ENCODE results near the gene FOXF1. TPM values are rescaled to one million over a fixed set of nuclear protein-coding genes. Genes with fewer than 3 reads are reported as not detected.

FOXF1 gene
- total and polyA plus RNA-seq, 9 of the 15 experiments (the other 6 are each of a cell fraction or from before 2014, with no cell fraction given): 0.04 TPM; not detected in 8

- TF ChIP-seq PPARD (CRISPR knock-in tag; IDR thresholded peaks at IDR 0.05) (no peak), SRSF7 (optimal IDR thresholded peaks at IDR 0.05; ENCODE audit: low read depth, low read length) (no peak), RBM17 (IDR thresholded peaks at IDR 0.05; ENCODE audit: borderline replicate concordance, low read depth, low read length) (no peak)
- intact Hi-C loops (cut with micrococcal nuclease) (no loop called here), in situ Hi-C loops (cut with MboI) (no loop called here)
- peaks cover 38% of the 10 kb centered on the region; the same call in 2 of the 3 replicates for H3K36me3 ChIP-seq (ENCODE audit: control insufficient read depth, insufficient read depth, low read length)
- H3K9ac ChIP-seq (ENCODE audit: insufficient read depth in 1 of 2, low read depth in 2 of 2, low read length in 2 of 2): no peak overlapping the region
- no peak overlapping the region for H2AFZ ChIP-seq (ENCODE audit: low read depth, low read length)
- DNase-seq (ENCODE audit: extremely low read depth in 1 of 4, low spot score in 3 of 4) (no peak), ATAC-seq (no peak), FAIRE-seq (no peak)
- CTCF ChIA-PET (ENCODE audit: low intra/inter-chr PET ratio): no interaction called here
- H3K9me3 ChIP-seq (replicated peaks; ENCODE audit: control insufficient read depth, insufficient read depth, low read depth, low read length): no peaks in the 10 kb centered on the region
- no peaks in the 10 kb centered on the region for H3K79me2 ChIP-seq (ENCODE audit: control insufficient read depth, insufficient read depth, low read length)
- peaks cover 3% of the 10 kb centered on the region for H3K9me1 ChIP-seq (ENCODE audit: control insufficient read depth, insufficient read depth, low read length)
- POLR2A ChIA-PET: interaction anchor here (0.6 kb wide), 1 partner anchor 558 kb away, joined by 3 read pairs; no protein-coding TSS in a partner anchor
- H3K4me1 ChIP-seq (replicated peaks in 1 of 2; ENCODE audit: control insufficient read depth in 2 of 2, insufficient read depth in 2 of 2, low read length in 2 of 2): no peaks in the 10 kb centered on the region
- no peak overlapping the region for H3K4me3 ChIP-seq
- H3K27me3 ChIP-seq (ENCODE audit: control insufficient read depth in 2 of 2, insufficient read depth in 2 of 2, low read length in 2 of 2): no peaks in the 10 kb centered on the region
- WGBS (ENCODE audit: insufficient coverage, low coverage, missing lambda C conversion rate): 92% methylated on average over 4 of the region's 4 CpGs
- BruUV-seq (replicated peaks): no TSS peak
- H3K4me2 ChIP-seq (ENCODE audit: insufficient read depth, low read length): no peak overlapping the region
- H3K27ac ChIP-seq (ENCODE audit: extremely low read depth, low read depth, low read length): no peak overlapping the region
- no peaks in the 10 kb centered on the region for H4K20me1 ChIP-seq (replicated peaks; ENCODE audit: control insufficient read depth, insufficient read depth, low read length)
Observed at GRCh38 chr16:86537486-86537885, 27.2 kb downstream of the FOXF1 start.

GRCh38 chr16:86538196-86538780, 28.0 kb downstream of the FOXF1 start:
- CTCF ChIA-PET (ENCODE audit: low intra/inter-chr PET ratio): no interaction called here
- no peaks in the 10 kb centered on the region for H3K4me1 ChIP-seq (replicated peaks in 1 of 2; ENCODE audit: control insufficient read depth in 2 of 2, insufficient read depth in 2 of 2, low read length in 2 of 2)
- no TSS peak for BruUV-seq (replicated peaks)
- peaks cover 3% of the 10 kb centered on the region for H3K9me1 ChIP-seq (ENCODE audit: control insufficient read depth, insufficient read depth, low read length)
- POLR2A ChIA-PET: interaction anchor here (0.6 kb wide), 1 partner anchor 557 kb away, joined by 3 read pairs; no protein-coding TSS in a partner anchor
- ATAC-seq (no peak), FAIRE-seq (no peak), DNase-seq (ENCODE audit: extremely low read depth in 1 of 4, low spot score in 3 of 4) (no peak)
- no peak overlapping the region for H2AFZ ChIP-seq (ENCODE audit: low read depth, low read length)
- H3K4me2 ChIP-seq (ENCODE audit: insufficient read depth, low read length): no peak overlapping the region
- no peak overlapping the region for H3K4me3 ChIP-seq
- no peak overlapping the region; a peak in 1 of 4 replicates for H3K9ac ChIP-seq (ENCODE audit: insufficient read depth in 1 of 2, low read depth in 2 of 2, low read length in 2 of 2)
- H3K79me2 ChIP-seq (ENCODE audit: control insufficient read depth, insufficient read depth, low read length): no peaks in the 10 kb centered on the region
- H3K27me3 ChIP-seq (ENCODE audit: control insufficient read depth in 2 of 2, insufficient read depth in 2 of 2, low read length in 2 of 2): no peaks in the 10 kb centered on the region
- no peak overlapping the region for H3K27ac ChIP-seq (ENCODE audit: extremely low read depth, low read depth, low read length)
- WGBS (ENCODE audit: insufficient coverage, low coverage, missing lambda C conversion rate): 88% methylated on average over 14 of the region's 17 CpGs
- intact Hi-C loops (cut with micrococcal nuclease): no loop called here
- in situ Hi-C loops (cut with MboI): no loop called here
- no peaks in the 10 kb centered on the region for H4K20me1 ChIP-seq (replicated peaks; ENCODE audit: control insufficient read depth, insufficient read depth, low read length)
- H3K36me3 ChIP-seq (ENCODE audit: control insufficient read depth, insufficient read depth, low read length): peaks cover 40% of the 10 kb centered on the region; the same call in 2 of the 3 replicates
- H3K9me3 ChIP-seq (replicated peaks; ENCODE audit: control insufficient read depth, insufficient read depth, low read depth, low read length): no peaks in the 10 kb centered on the region
- TF ChIP-seq CSDE1 (IDR thresholded peaks at IDR 0.05) (no peak), ZNF311 (CRISPR knock-in tag; IDR thresholded peaks at IDR 0.05) (no peak), ZBTB5 (IDR thresholded peaks at IDR 0.05) (no peak), PKNOX1 (IDR thresholded peaks at IDR 0.05) (no peak), CCNT2 (IDR thresholded peaks at IDR 0.05; ENCODE audit: borderline replicate concordance, extremely low read depth, insufficient read length, low read depth, low read length) (no peak), CBFA2T2 (conservative IDR thresholded peaks at IDR 0.05) (no peak), RBM22 (IDR thresholded peaks at IDR 0.05; ENCODE audit: low read depth, low read length, poor library complexity, severe bottlenecking) (no peak), DPF2 (IDR thresholded peaks at IDR 0.05) (no peak), ZFP91 (CRISPR knock-in tag; IDR thresholded peaks at IDR 0.05) (no peak)

Data from K562 (cell line).